Putamen (tissue), 1 donor: ENCODE measurements around the gene QPCTL.
"Not testable (repeated sequence)": the region's sequence is repeated elsewhere in the genome, so short reads cannot be mapped to it uniquely, and the experiment has no call there.

ENCODE experiments used
- DNase-seq: peaks from one replicate; pipeline ENCODE4 v3.0.0-alpha.2; 2016; ENCODE audit warnings: low spot score

QPCTL gene

GRCh38 chr19:45676851-45677263 lies 15.6 kb upstream of the QPCTL start:
- DNase-seq: no peak

- DNase-seq: peak; percentile 78
These were observed 14.9 kb upstream of the QPCTL start for GRCh38 chr19:45677351-45678230.

GRCh38 chr19:45681391-45682015 lies 11.0 kb upstream of the QPCTL start:
- DNase-seq: peak; percentile 83

GRCh38 chr19:45682117-45682516 lies 10.3 kb upstream of the QPCTL start:
- no peak for DNase-seq

- no peak for DNase-seq
These were observed 9.6 kb upstream of the QPCTL start for GRCh38 chr19:45682908-45683307.

GRCh38 chr19:45685045-45685444 lies 7.4 kb upstream of the QPCTL start:
- DNase-seq: not testable (repeated sequence)

- no peak for DNase-seq
These were observed 4.9 kb upstream of the QPCTL start for GRCh38 chr19:45687599-45687998.

- DNase-seq: peak; percentile 94
These were observed 815 bp upstream of the QPCTL start, which contains the start of gene SNRPD2 for GRCh38 chr19:45691516-45692186. SNRPD2 (minus strand) TSS chr19:45691953; CDS start chr19:45691888, 65 bp downstream.

- DNase-seq: peak; percentile 55
These were observed 781 bp downstream of the QPCTL start for GRCh38 chr19:45693106-45693788.

- no peak for DNase-seq
These were observed 9.2 kb downstream of the QPCTL start for GRCh38 chr19:45701676-45702075.

- DNase-seq: no peak
These were observed 12.6 kb downstream of the QPCTL start for GRCh38 chr19:45705115-45705514.

GRCh38 chr19:45705710-45706415 lies 13.4 kb downstream of the QPCTL start:
- DNase-seq: no peak

- peak; percentile 47 for DNase-seq
These were observed 18.1 kb downstream of the QPCTL start for GRCh38 chr19:45710356-45711130.

GRCh38 chr19:45711851-45712698 lies 19.6 kb downstream of the QPCTL start:
- DNase-seq: no peak

GRCh38 chr19:45712699-45713067 lies 20.2 kb downstream of the QPCTL start:
- DNase-seq: no peak

- no peak for DNase-seq
These were observed 20.7 kb downstream of the QPCTL start for GRCh38 chr19:45713141-45713540.

GRCh38 chr19:45715139-45715538 lies 22.7 kb downstream of the QPCTL start:
- no peak for DNase-seq

GRCh38 chr19:45716359-45717130 lies 24.1 kb downstream of the QPCTL start:
- DNase-seq: peak; percentile 49
